Measurements from ENCODE around the gene ERG. TPM values are rescaled to one million over a fixed set of nuclear protein-coding genes. Genes with fewer than 3 reads are reported as not detected.

The ERG gene
- total RNA-seq, 2 experiments from 2014 or later: not detected

DNA sequence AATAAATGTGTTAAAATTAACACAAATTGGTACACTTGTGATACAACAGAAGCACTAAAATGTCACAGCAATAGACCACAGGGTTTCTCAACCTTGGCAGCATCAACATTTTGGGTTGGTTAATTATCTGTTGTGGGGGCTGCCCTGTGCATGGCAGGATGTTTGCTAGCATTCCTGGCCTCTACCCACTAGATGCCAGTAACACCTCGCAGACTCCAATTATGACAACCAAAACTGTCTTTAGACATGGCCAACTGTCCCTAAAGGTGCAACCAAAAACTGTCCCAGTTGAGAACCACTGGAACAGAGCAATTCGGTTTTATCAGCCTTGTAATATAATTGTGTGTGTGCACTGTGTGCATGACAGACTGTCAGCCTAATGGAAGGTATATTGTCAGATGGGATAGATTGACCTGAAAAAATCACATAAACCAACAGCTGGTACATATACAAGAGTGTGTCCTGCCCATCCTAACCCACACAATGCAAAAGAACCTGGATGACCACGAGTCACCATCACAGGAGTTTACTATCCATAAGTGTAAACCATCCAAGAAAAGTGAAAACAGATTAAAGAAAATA lies 13.5 kb upstream of the ERG start:
- no peak overlapping the region for H3K4me3 Mint-ChIP-seq
- no peaks in the 10 kb centered on the region for H3K36me3 Mint-ChIP-seq
- no peaks in the 10 kb centered on the region for H3K9me3 Mint-ChIP-seq
- CTCF ChIA-PET: no interaction called here
- peaks cover 21% of the 10 kb centered on the region for H3K27me3 Mint-ChIP-seq
- H3K27ac Mint-ChIP-seq: no peak overlapping the region
- POLR2A ChIA-PET: no interaction called here
- DNase-seq: no peak
- intact Hi-C loops (cut with micrococcal nuclease): no loop called here
- peaks cover under 1% of the 10 kb centered on the region for H3K4me1 Mint-ChIP-seq (ENCODE audit: low read depth)

DNA sequence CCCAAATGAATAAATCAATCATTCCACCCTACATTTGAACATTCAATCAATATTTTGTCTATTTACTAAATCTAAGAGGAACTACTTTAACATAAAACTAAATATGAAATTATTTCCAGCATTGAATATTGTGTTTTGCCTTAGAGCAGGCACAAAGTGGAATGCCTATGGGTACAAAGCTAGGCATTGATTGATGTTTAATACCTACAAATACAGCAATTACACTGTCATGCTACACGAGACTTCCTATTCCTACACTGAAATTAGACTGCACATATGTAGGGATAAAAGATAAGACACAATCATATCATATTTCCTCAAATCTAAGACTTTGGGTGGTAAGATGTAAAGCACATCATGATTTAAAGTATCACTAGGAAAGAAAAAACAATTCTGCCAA lies 12.9 kb upstream of the ERG start:
- Mint-ChIP-seq H3K36me3 (no peaks in the 10 kb centered on the region), H3K27ac (no peak overlapping the region), H3K4me1 (ENCODE audit: low read depth) (peaks cover 4% of the 10 kb centered on the region), H3K27me3 (peaks cover 24% of the 10 kb centered on the region), H3K4me3 (no peak overlapping the region), H3K9me3 (no peaks in the 10 kb centered on the region)
- intact Hi-C loops (cut with micrococcal nuclease): no loop called here
- ChIA-PET CTCF (no interaction called here), POLR2A (no interaction called here)
- no peak for DNase-seq

DNA sequence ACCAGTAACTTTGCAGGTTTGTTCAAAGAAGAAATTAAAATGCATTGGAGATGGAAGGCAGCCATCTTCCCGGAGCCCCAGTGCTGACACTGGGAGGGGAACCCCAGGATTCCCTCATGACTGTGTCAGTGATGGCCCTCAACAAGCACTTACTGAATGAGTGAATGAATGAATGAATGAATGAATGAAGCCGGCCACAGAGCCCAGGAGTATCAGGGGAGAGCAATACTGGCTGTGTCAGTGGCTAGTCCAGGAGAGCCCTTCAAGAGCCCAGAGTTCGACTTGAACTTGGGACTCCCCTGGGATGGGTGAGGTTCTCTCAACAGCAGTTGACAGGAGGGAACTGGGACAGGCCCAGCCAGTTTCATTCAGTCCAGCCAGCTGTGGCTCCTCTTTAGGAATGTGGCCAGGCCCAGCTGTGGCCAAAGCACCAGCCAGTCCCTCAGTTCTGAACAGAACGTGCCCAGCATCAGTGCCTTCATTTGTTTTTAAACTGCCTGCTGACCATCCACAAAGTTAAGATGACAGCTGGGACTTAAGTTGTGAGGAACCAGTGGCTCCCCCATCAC lies 9.2 kb upstream of the ERG start:
- no peak overlapping the region for H3K4me3 Mint-ChIP-seq
- no peaks in the 10 kb centered on the region for H3K9me3 Mint-ChIP-seq
- peaks cover 23% of the 10 kb centered on the region for H3K27me3 Mint-ChIP-seq
- intact Hi-C loops (cut with micrococcal nuclease): loop anchor here (5.0 kb wide), 2 partner anchors 630 to 880 kb away; no protein-coding TSS in a partner anchor
- ChIA-PET POLR2A (no interaction called here), CTCF (no interaction called here)
- H3K27ac Mint-ChIP-seq: no peak overlapping the region
- H3K36me3 Mint-ChIP-seq: no peaks in the 10 kb centered on the region
- H3K4me1 Mint-ChIP-seq (ENCODE audit: low read depth): peaks cover 4% of the 10 kb centered on the region
- no peak for DNase-seq

DNA sequence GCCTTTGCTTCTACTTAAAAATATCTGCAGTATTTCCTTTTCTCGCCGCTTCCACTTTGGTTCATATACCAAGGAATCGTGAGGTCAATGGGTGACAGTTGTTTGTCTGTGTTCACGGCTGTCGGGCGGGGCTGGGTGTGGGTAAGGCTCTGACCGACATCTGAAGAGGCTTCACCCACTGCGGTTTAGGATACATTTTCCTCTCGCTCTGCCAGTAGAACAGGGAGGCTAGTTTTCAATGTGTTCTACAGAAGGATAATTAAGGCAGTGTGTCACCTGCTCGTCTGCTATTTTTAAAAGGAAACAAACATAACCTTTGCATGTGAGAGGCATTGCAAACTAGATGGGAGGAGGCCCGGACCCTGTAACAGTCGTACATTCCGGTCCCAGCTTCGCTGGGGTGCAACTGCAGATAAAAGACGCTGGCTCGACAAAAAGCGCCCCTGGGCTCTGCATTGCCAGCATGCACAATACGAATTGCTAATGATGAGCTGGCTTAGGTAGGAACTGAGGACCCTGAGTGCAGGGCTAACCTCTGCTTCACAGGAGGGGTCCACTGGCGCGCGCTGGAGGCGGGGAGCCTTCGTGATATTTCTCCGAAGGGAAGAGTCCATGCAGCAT lies 8.5 kb upstream of the ERG start:
- peaks cover 27% of the 10 kb centered on the region for H3K27me3 Mint-ChIP-seq
- DNase-seq: no peak

DNA sequence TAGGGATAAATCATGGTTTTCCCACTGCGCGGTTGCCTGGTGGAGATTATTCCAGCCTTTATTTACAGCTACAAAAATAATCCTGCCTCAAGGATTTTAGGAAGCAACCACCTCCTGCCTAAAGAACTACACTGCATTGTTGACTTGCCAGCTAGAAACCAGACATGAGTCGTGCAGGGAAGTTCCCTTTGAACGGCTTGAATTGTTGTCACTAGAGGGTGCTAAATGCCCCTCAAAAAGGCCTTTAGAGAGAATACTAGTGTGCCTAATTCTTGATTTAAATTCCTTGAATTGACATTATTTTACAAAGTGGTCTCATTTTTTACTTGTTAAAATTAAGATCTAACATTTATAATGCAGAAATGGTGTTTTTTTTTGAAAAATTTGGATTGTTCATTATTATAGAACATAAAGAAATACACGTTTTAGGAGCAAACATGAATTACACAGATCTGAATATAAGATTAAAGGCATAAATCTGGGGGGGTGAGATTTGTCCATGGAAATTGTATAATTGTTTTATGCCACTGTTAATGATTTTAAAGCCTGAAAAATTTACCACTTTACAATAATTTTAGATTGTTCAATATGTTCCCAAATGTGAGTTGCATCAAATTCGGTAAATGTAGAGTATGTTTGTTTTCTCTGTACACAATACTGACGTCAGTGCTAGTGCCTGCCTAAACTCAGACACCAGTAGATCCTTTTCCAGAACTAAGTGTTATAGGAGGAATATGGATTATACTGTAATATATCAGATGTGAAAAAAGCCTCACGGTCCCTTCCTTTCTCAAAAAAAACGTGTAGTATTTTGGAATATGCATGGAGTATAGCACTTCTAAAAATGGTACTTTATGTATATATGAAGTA lies 7.6 kb upstream of the ERG start:
- DNase-seq: peak; percentile 22
- no peaks in the 10 kb centered on the region for H3K9me3 Mint-ChIP-seq
- no peak overlapping the region for H3K4me3 Mint-ChIP-seq
- peaks cover 30% of the 10 kb centered on the region for H3K27me3 Mint-ChIP-seq
- intact Hi-C loops (cut with micrococcal nuclease): loop anchor here (5.0 kb wide), 2 partner anchors 631 to 881 kb away; no protein-coding TSS in a partner anchor
- H3K36me3 Mint-ChIP-seq: no peaks in the 10 kb centered on the region
- ChIA-PET POLR2A (no interaction called here), CTCF (interaction anchor here (0.6 kb wide), 2 partner anchors 505 to 631 kb away, joined by 3 to 4 read pairs; no protein-coding TSS in a partner anchor)
- H3K4me1 Mint-ChIP-seq (ENCODE audit: low read depth): peaks cover 4% of the 10 kb centered on the region
- no peak overlapping the region for H3K27ac Mint-ChIP-seq

More for the DNA sequence above, 8.5 kb upstream of the ERG start:
- no peak overlapping the region for H3K4me3 Mint-ChIP-seq
- H3K27ac Mint-ChIP-seq: no peak overlapping the region
- intact Hi-C loops (cut with micrococcal nuclease): loop anchor here (5.0 kb wide), 2 partner anchors 631 to 881 kb away; no protein-coding TSS in a partner anchor
- no peaks in the 10 kb centered on the region for H3K36me3 Mint-ChIP-seq
- ChIA-PET POLR2A (no interaction called here), CTCF (no interaction called here)
- H3K4me1 Mint-ChIP-seq (ENCODE audit: low read depth): peaks cover 4% of the 10 kb centered on the region
- no peaks in the 10 kb centered on the region for H3K9me3 Mint-ChIP-seq

DNA sequence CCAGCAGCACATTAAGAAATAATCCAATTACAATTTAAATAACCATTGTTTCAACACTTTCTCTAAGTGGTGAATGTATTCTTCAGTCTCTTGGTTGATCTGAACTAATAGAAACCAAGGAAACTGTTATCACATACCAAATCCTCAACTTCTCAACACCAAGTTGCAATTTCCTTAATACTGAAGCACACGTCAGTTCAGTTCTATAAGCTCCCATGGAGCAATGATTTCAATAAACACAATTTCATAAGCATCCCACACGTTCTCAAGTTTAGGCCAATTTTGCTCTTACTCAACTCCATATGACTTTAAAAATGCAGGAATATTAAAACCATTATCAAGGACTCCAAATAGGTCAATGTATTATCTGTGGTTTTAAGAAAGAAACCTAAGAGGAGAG lies 5.8 kb upstream of the ERG start:
- H3K27me3 Mint-ChIP-seq: peaks cover 32% of the 10 kb centered on the region
- POLR2A ChIA-PET: no interaction called here
- CTCF ChIA-PET: no interaction called here
- H3K36me3 Mint-ChIP-seq: no peaks in the 10 kb centered on the region
- H3K4me3 Mint-ChIP-seq: no peak overlapping the region
- no peak overlapping the region for H3K27ac Mint-ChIP-seq
- no peak for DNase-seq
- intact Hi-C loops (cut with micrococcal nuclease): no loop called here
- H3K9me3 Mint-ChIP-seq: no peaks in the 10 kb centered on the region
- H3K4me1 Mint-ChIP-seq (ENCODE audit: low read depth): peaks cover 4% of the 10 kb centered on the region

DNA sequence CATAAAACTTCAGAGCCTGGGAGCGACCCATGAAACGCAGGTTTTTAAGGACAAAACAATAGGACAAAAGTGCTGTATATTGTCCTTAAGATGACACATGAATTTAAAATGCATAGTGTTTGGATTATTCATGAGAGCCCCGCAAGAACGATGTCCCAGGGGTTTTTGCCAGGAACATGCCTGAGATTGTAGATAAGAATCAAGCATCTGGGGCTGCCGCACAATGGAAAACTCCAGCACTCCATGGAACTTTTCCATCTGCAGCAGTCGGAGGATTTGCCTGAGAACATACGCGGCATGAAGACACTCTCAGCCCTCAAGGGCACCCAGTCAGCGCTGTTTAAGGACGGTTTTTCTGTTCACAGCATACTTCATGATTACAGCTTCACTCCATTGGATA lies 5.3 kb upstream of the ERG start:
- ChIA-PET POLR2A (no interaction called here), CTCF (no interaction called here)
- no peak for DNase-seq
- intact Hi-C loops (cut with micrococcal nuclease): no loop called here
- Mint-ChIP-seq H3K27me3 (peaks cover 34% of the 10 kb centered on the region), H3K4me3 (no peak overlapping the region), H3K4me1 (ENCODE audit: low read depth) (peaks cover 4% of the 10 kb centered on the region), H3K36me3 (no peaks in the 10 kb centered on the region), H3K27ac (no peak overlapping the region), H3K9me3 (no peaks in the 10 kb centered on the region)

DNA sequence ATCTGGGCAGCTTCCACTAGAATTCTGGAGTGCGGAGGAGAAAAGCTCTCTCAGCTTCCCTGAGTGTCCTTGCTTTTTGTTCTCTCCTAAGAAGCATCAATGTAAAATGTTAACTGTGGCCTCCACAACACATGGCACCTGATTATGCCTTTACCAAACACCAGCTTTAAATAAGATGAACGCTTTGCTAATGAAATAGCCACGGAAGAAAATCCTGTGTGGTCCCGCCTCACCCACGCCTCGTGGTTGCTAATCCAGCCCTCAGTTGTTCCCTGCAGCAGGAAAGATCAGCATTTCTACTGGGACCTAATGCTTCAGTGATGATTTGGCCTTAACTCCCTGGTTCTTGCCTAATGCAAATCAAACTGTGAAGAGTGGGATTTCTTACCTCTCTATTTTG lies 1.8 kb upstream of the ERG start:
- H3K4me3 Mint-ChIP-seq: no peak overlapping the region
- H3K36me3 Mint-ChIP-seq: no peaks in the 10 kb centered on the region
- peaks cover 41% of the 10 kb centered on the region for H3K27me3 Mint-ChIP-seq
- no peaks in the 10 kb centered on the region for H3K9me3 Mint-ChIP-seq
- no peak for DNase-seq
- ChIA-PET CTCF (no interaction called here), POLR2A (no interaction called here)
- intact Hi-C loops (cut with micrococcal nuclease): no loop called here
- H3K4me1 Mint-ChIP-seq (ENCODE audit: low read depth): no peaks in the 10 kb centered on the region
- no peak overlapping the region for H3K27ac Mint-ChIP-seq

DNA sequence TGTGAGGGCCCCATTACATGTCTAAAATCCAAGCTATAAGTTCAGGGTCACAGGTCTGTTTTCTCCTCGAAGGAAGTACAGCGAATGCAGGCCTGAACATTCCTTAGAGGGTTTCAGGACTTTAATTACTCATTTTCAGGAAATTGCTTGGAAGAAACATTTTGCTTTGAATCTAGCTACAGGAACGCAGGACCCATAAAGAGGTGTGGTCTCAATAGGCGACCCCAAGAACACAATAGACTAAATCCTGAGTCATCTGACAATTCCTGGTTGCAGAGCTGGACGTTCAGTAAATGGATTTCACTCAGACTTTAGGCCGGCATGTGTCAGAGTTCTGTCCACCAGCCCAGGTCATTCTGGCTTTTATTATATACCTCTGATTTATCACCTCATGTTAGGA lies 1.0 kb upstream of the ERG start:
- Mint-ChIP-seq H3K4me1 (ENCODE audit: low read depth) (no peaks in the 10 kb centered on the region), H3K4me3 (no peak overlapping the region), H3K27me3 (peaks cover 44% of the 10 kb centered on the region), H3K27ac (no peak overlapping the region), H3K9me3 (no peaks in the 10 kb centered on the region), H3K36me3 (no peaks in the 10 kb centered on the region)
- DNase-seq: no peak
- POLR2A ChIA-PET: no interaction called here
- CTCF ChIA-PET: no interaction called here
- intact Hi-C loops (cut with micrococcal nuclease): no loop called here

DNA sequence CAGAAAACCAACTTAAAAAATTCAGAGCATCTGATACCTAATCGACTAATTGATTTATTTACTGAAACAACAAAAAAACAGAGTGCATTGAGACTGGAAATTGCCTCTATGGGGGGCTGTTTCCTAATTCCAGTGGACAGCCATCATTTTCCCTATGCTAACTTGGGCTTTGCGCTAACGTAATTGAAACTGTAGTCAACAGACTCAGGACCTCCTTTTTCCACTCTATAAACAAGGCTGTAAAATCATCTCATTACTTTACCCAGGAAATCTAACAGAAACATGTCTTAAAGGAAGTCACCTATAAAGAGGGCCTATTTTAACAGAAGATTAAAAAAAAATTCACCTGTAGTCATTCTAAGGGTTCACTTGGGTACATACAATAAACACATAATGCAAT lies 2.1 kb downstream of the ERG start:
- Mint-ChIP-seq H3K4me1 (ENCODE audit: low read depth) (no peaks in the 10 kb centered on the region), H3K27ac (no peak overlapping the region), H3K36me3 (no peaks in the 10 kb centered on the region), H3K27me3 (peaks cover 47% of the 10 kb centered on the region), H3K4me3 (no peak overlapping the region), H3K9me3 (no peaks in the 10 kb centered on the region)
- ChIA-PET CTCF (no interaction called here), POLR2A (no interaction called here)
- DNase-seq: no peak
- intact Hi-C loops (cut with micrococcal nuclease): no loop called here

DNA sequence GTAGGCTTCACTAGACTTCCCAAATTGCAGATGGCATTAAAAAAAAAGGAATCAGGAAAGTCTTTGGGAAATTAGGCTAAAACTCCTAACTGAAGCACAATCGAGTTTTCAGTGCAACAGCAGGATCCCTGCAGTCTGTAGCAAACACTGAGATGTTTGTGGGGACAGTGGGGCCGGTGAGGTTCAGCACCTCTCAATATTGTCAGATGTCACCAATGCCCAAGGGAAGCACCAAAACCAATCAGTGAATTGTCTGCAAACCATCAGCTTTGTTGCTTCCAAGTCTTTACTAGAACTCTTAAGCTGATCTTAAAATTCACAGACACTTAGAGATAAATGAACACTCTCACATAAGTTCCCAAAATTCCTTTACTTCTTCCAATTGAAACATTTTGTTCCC lies 2.6 kb downstream of the ERG start:
- ChIA-PET POLR2A (no interaction called here), CTCF (no interaction called here)
- no peak overlapping the region for H3K27ac Mint-ChIP-seq
- H3K36me3 Mint-ChIP-seq: no peaks in the 10 kb centered on the region
- no peaks in the 10 kb centered on the region for H3K9me3 Mint-ChIP-seq
- H3K4me1 Mint-ChIP-seq (ENCODE audit: low read depth): no peaks in the 10 kb centered on the region
- intact Hi-C loops (cut with micrococcal nuclease): no loop called here
- no peak for DNase-seq
- H3K4me3 Mint-ChIP-seq: no peak overlapping the region
- peaks cover 46% of the 10 kb centered on the region for H3K27me3 Mint-ChIP-seq

DNA sequence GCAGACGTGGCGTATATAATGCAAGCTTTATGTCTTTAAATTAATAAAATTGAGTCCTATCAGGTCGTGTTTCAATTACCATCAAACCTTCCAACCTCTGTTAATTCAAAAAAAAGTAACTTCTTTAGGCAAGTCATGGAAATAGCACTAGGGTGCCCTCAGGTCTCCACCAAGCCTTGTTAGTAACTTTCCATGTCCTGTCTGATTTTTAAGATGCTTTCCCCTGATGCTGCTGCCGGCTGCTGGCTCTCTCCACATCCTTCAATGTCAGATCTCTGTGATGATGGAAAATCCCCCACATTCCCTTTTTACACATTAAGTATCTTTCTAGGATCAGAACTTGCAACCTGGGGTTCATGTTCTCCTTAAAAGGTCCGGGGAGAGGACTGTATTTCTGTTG lies 3.0 kb downstream of the ERG start:
- intact Hi-C loops (cut with micrococcal nuclease): no loop called here
- Mint-ChIP-seq H3K27me3 (peaks cover 44% of the 10 kb centered on the region), H3K9me3 (no peaks in the 10 kb centered on the region), H3K4me3 (no peak overlapping the region), H3K36me3 (no peaks in the 10 kb centered on the region), H3K4me1 (ENCODE audit: low read depth) (no peaks in the 10 kb centered on the region), H3K27ac (no peak overlapping the region)
- POLR2A ChIA-PET: no interaction called here
- DNase-seq: no peak
- CTCF ChIA-PET: no interaction called here

Measured in activated CD4-positive, alpha-beta memory T cell treated with anti-CD3 and anti-CD28 coated beads for 36 hours (primary cell).